HG03575 (cell line): ENCODE results near the gene COL6A2.

Experiments
- ATAC-seq: cut with Tn5 transposase; IDR thresholded peaks from one replicate; pipeline ENCODE4 v1.9.1; 2021; ENCODE audit not compliant: unreplicated experiment, insufficient number of reproducible peaks, low FRiP score; ENCODE audit errors: extremely low read depth

Gene COL6A2

GRCh38 chr21:46120301-46121285 lies 22.7 kb downstream of the COL6A2 start:
- no peak for ATAC-seq

DNA sequence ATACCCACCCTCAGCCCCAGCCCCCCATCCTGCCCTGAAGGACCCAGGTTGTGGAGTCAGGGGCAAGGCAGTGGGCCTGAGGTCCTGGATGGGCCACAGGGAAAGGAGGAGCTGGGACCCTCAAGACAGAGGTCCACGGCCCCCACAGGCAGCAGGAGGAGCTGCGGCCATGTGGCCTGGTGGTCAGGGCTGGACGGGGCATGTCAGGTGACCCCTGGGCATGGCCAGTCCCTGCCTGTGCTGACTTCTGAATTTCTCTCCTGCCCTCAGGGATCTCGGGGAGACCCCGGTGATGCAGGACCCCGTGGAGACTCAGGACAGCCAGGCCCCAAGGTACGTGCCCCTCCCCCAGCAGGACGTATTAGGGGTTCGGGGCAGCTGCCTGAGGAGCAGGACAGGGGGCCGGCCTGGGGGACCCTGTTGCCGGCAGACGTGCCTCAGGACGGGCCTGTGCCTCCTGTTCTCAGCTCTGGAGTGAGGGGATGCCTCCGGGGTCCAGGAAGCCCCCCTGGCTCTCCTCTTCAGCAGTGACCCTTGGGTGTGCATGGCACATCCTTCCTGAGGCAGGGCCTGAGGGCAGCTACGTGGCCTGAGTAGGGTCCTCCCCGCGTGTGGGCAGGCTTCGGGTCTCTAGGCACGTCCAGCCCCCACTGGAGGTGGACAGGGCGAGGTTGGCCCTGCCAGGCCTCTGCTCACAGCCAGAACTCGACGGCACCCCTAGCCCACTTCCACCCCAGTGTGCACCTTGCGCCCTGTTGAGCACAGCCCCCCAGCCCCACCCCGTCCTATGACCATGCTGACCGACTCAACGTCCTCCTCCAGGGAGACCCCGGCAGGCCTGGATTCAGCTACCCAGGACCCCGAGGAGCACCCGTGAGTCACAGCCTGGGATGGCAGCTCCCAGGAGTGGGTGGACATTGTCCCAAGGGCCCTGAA lies 23.6 kb downstream of the COL6A2 start:
- ATAC-seq, result no peak

DNA sequence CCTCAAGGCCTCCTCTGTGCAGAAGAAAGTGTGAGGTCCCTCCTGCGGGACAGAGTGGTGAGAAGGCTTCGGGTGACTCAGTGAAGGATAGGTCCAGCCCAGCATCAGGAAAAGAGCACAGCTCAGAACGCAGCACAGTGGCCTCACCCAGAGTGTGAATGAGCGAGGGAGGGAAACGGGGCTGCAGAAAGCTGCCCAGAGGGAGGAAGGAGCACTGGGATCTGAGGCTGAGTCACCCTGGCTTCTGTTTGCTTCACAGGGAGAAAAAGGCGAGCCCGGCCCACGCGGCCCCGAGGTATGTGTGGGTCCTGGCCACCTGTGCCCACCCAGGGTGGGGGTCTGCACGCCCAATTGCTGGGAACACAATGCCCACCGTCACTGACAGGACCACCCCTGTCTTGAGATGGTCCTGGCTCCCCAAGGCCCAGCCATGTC lies 24.3 kb downstream of the COL6A2 start:
- ATAC-seq, result no peak

- ATAC-seq, result no peak
Measured at GRCh38 chr21:46122758-46123683, 25.1 kb downstream of the COL6A2 start.

DNA sequence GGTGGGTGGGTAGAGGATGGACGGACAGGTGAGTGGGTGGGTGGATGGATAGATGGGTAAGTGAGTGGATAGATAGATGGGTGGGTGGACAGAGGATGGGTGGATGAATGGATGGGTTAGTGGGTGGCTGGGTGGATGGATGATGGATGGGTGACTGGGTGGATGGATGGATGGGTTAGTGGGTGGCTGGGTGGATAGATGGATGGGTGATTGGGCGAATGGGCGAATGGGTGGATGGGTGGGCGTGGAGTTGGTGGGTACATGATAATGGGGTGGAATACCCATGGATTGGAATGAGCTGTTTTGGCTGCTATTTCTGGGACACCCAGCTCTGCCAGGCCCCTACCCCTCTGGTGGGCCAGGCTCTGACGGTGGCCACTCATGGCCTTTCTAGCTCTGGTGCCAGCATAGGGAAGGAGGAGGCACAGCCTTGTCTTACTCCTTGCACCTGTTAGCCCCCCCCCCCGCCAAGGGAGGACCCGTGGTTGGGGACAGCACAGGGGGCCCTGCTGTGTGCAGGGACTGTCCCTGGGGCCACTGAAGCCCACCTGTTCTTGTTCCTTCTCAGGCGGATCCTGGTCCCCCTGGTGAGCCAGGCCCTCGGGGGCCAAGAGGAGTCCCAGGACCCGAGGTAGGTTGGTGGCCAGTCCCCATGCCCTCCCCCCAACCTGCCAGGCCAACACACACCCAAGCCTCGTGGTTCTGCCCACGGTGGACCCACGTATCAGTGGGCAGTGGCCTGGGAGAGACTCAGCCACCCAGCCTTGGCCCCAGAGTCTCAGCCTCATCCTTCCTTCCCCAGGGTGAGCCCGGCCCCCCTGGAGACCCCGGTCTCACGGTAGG lies 26.4 kb downstream of the COL6A2 start:
- no peak for ATAC-seq

DNA sequence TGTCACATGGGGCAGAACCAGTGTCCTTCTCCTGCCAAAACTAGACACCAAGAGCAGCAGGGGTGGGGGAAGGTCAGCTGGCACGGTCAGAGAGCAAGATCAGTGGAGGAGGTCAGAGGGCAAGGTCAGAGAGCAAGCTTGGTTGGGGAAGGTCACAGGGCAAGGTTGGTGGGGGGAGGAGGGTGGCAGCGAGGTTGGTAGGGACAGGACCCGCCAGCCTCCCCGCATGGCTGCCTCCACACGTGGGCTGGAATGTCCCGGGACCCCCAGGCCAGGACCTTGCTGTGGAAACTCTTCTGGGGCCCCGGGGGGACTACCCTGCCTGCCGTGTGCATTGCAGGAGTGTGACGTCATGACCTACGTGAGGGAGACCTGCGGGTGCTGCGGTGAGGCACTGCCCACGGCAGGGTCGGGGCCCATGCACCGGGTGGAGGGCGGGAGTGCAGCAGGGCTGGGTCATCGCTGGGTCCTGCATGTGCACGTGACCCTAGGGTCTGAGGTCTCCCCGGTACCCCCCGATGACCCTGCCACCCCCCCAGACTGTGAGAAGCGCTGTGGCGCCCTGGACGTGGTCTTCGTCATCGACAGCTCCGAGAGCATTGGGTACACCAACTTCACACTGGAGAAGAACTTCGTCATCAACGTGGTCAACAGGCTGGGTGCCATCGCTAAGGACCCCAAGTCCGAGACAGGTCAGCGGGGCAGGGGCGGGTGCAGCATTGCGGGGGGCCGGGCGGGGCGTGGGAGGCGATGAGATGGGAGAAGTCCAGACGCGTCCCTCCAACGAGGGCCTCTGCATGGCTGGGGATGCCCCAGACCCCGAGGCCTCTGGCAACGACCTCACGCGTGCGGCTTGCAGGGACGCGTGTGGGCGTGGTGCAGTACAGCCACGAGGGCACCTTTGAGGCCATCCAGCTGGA lies 27.3 kb downstream of the COL6A2 start:
- ATAC-seq, result no peak

GRCh38 chr21:46125846-46126301 lies 28.0 kb downstream of the COL6A2 start:
- ATAC-seq, result no peak

- ATAC-seq, result no peak
Measured at GRCh38 chr21:46126309-46127238, 28.7 kb downstream of the COL6A2 start.

DNA sequence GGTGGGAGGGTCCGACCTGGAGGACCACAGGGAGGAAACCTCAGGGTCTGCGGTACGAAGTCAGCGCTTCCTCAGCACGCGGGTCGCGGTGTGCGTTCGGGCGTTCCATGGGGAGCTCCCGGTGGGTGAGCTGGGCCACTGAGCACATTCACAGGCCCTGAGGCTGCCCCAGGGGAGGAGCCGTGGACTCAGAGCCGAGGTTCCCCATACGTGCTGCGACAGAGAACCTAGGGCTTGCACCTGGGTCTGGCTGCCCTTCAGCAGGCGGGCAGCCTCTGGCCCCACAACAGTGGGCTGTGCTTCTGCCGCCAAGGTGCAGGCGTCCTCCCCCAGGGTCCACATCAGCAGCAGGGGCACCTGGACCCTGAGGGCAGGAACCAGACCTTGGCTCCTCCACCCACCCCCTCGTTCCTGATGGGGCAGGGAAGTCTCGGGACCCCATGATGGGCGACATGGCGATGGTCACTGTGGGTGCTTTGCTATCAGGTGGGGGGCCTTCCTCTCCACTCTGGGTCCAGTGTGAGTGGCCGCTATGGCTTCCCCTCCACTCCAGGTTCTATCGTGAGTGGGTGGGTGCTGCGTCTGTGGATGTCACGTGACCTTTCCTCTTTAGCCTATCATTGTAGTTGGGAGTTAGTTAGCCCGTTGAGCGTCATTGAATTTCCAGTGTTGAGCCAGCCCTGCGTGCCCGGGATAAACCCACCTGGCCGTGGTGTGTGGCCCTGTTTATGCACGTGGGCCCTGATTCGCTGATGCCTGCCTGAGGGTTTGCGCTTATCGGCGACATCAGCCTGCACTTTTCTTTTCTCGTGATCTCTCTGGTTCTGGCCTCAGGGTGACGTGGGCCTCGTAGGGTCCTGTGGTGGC lies 29.6 kb downstream of the COL6A2 start:
- no peak for ATAC-seq

- no peak for ATAC-seq
Measured at GRCh38 chr21:46128106-46128932, 30.4 kb downstream of the COL6A2 start.

GRCh38 chr21:46128933-46129571 lies 31.1 kb downstream of the COL6A2 start:
- ATAC-seq, result no peak

GRCh38 chr21:46129846-46130651 lies 32.1 kb downstream of the COL6A2 start:
- ATAC-seq, result no peak
